Measurements from ENCODE around the gene CD52.
"Not testable (repeated sequence)": the region's sequence is repeated elsewhere in the genome, so short reads cannot be mapped to it uniquely, and the experiment has no call there.

CD52 gene

DNA sequence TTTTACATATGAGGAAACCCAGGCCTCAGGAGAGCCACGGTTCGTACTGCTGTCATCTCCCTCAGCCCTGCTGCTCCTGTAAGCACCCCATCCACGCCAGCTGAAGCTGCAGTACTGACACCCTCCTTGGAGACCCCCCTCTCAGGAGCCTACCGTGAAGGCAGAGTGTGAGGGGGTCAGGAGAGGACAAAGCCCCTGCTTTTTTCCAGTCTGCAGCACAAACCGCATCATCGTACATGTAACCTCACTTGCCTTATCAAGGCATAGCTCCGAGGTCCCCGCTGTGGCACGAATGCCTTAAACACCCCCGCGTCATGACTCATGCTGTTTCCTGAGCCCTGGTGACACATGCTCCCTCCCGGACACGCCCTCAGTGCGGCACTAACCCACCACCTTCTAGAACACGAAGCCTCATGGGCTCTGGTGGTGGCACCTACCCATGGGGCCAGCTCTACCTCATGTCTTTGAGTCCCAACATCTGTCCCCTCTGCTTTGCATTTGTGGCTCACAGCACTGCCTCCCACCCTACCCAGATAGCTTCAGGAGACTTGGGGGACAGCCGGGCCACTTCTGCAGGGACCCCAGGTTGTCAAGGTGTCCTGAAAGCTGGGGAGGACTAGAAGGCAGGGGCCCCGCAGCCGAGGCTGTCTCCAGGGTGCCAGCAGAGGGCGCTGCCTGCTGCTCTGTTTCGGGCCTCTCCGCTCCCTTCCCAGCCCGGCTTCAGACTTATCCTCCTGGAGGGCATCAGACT lies 33.0 kb upstream of the CD52 start:
- peak; percentile 13 for DNase-seq

DNA sequence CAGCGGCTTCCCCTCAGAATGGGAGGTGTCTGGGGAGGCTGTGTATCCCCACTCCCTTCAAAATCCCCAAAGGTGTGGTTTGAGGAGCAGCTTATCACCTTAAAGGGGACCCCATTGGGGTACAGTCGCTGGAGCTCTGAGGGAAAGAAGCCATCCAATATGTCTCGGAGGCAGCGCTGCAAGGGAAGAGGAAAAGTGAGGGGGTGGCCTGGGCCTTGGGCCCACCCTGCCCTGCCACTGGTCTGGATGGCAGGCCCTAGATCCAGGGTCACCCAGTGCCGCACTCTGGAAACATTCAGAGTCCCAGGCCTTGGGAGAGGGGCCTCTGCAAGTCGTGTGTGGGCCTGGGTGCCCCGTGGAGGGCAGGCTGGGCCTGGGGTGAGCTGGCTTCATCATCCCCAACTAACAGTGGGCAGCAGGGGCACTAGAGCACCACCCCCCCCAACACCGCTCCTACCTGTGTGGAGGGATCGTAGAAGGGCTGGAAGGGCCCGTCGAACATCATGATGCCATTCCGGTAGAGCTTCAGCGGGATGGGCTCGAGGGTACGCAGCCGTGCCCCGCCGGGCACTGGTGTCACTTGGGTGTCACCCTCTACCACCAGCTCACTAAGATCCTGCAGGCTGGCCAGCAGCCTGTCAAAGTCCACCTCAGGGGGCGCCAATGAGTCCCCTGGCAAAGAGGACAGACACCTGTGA lies 32.2 kb upstream of the CD52 start:
- no peak for DNase-seq

DNA sequence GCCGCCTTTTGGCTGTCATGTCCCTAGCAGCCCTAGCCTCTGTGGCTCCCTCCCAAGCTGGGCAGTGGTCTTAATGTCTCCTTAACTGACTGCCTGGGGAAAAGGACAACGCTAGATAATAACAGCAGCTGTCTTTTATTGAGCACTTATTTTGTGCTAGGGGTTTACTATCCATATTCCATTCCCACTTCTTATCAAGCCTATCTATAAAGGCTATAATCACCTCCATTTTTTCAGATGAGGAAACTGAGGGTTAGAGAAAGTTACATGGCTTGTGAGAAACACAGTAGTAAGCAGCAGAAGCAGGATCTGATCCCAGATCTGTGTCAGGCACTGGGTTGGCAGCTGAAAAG lies 31.7 kb upstream of the CD52 start:
- no peak for DNase-seq

DNA sequence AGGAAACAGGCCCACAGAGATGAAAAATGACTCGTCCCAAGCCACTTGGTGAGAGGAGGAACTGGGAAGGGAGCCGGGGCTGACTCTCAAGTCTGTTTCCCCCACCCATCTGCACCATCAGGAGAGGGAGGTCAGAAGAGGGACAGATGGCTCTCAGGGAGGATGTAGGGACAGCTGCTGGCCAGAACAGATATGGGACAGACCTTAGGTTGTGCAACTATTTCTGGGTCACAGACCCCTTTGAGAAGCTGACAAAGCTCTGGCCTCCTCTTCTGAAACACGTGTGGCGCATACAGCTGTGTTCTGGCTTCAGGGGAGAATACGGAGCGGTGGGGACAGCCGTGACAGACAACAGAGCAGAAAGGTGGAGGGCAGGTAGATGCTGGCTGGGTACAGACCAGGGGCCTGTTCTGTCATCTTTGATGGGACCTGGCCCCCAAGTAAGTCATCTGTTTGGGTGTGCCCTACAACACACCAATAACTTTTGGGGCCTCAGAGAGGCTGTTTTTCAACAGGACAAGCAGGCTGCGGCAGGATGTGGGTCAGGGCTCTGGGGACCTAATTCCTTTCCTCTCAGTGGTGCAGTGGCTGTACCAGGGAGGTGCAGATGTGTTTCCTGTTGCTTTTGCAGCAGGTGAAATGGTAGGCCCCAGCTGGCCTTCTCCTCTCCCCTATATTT lies 30.6 kb upstream of the CD52 start:
- no peak for DNase-seq

DNA sequence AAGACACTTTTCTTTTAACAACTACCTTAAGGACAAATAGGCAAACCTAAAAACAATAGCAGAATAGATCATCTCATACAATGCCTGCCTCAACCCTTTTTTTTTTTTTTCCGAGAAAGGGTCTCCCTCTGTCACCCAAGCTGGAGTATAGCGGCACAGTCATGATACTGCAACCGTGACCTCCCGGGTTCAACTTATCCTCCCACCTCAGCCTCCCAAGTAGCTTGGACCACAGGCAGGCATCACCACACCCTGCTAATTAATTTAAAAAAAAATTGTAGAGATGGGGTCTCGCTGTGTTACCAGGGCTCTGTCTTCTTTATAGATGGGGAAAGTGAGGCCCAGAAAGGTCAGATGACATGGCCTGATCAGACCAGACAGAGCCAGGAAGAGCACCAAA lies 29.9 kb upstream of the CD52 start:
- no peak for DNase-seq

DNA sequence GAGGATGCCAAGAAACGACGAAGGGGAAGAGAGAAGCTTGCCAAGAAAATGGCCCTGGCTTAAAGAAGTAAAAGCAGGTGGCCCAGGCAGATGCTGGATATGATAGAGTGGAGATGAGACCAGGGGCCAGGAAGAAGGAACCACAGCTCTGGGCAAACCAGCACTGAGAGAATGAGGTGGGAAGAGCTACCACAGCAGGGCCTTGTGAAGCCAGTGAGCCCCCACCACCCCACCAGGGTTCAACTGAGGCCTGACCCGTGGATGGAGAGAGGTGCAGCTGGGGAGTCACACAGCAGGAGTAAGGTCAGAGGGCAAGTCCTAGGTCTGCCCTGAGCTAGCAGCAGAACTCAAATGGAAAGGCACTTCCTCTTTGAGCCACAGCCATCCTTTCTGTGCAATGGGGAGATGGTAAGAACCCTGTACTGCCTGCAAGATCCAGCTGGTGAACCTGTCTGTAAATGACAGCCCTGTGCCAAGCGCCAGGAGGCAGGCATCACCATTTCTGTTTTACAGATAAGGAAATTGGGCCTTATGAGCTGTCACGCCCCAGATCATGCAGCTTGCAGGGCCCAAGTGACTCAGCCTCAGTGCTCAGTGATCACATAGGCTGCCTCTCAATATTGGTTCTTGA lies 29.3 kb upstream of the CD52 start:
- DNase-seq: no peak

DNA sequence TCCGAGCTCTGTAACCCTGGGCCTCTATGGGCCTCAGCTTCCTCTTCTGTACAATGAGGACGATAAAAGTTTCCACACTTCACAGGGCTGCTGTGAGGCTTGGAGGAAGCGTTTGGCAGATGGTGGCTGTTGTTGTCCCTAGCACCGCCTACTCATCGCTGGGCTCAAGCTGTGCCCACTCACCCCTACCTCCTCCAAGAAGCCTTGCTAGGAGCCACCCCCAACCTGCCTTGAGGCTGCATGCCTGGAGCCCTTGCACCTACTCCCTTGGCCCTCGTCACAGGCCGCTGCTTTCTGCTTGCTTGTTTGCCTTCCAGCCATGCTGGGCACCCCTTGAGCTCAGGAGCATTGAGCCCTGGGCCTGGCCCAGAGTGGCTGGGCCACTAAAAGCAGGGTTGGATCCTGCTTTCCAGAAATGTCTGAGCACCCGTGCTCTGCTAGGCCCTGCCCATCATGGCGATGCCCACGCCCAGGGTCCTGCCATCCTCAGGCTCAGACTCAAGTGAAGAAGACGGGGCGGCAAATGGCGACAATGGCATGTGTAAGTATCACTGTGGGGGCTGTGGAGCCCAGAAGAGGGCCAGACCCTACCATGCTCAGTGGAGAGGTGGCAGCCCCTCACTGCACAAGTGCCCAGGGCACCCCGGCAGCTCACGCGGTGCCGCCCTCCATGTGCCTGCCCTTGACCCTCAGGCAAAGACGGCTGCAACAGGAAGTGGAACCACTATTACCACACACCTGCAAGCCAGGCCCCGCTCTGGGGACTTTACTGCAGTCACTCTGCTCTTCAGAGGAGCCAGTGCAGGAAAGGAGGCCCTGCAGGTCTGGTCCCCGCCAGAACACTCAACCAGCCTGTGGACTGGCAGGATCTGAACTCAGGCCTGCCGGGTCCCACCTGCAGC lies 28.3 kb upstream of the CD52 start:
- no peak for DNase-seq

DNA sequence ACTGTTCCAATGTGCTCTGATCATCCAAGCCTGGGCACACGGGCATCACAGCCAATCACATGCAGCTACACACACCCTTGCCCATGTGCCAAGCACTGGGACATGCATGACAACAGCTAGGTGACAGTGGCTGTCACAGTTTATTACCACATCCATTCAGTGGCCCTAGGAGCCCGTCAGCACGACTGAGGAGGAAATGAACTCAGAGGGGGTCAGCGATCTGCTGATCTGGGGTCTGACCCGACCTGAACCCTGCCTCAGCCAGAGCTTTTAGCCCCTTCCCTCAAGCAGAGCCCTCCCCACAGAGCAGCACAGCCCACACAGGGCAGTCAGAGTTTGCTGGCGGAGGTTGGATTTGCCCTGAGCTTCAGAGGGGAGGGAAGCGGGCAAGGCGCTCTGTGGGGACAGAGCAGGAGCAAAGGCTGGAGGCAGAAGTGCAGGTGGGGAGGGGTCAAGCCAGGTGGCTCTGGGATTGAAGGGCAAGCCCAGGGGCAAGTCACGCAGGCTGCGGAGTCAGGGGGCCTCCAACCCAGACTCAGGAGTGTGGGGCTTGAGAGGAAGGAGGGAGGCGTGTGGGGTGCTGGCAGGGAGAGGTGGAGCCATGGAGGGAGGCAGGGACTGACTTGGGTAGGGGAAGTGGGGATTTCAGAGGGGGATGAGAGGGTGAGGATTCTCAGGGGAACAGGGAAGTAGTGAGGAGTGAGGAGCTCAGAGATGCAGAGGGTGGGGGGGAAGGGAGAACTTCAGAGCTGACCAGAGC lies 27.5 kb upstream of the CD52 start:
- DNase-seq: no peak

DNA sequence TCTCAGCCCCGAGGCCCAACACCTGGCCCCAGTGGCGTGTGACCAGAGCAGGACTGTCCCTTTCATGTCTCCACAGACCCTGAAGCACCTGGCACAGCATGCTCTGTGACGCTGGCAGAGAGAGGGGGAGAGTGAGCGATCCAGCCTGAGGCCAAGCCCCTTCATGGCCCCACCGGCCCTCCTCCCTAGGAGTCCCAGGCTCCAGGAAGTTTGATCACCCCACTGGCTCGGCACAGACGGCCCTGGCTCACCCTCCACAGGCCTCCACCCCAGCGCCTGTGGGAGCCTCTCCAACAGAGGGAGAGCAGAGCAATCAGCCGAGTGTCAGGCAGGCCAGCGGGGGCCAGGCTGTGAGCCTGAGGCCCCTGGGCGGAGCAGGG lies 26.9 kb upstream of the CD52 start:
- no peak for DNase-seq

DNA sequence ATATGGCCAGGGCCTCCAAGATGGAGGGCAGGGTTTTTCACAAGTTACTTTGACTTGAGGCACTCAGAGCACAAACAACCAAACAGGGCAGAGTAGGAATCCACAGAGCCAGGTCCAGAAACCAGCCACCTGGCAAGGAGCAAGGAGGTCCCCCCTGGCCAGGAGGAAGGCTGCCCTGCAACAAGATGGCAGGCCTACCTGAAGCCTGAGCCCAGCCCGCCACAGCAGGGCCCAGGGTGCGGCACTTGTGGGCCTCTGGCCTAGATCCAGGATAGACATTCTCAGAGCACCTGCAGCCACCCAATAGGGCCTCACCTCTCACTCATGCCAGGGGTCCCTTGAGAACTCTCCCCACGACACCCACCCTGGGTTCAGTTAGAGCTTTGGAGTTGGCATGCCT lies 26.3 kb upstream of the CD52 start:
- no peak for DNase-seq

DNA sequence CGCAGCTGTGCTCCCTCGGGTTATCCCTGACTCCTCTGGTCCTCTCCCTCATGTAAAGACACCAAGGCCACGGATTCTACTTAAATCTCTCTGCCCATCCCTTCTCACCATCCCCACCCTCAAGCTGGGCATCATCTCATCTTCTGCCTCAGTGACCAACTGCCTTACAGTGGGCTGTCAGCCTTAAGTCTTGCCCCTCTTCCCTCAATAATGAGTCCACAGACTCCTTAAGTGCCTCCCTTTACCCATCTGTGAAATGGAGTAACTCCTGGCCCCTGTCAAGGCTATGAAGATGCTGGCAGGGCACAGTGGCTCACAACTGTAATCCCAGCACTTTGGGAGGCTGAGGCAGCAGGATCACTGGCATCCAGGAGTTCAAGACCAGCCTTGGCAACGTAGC lies 25.8 kb upstream of the CD52 start:
- DNase-seq: no peak

DNA sequence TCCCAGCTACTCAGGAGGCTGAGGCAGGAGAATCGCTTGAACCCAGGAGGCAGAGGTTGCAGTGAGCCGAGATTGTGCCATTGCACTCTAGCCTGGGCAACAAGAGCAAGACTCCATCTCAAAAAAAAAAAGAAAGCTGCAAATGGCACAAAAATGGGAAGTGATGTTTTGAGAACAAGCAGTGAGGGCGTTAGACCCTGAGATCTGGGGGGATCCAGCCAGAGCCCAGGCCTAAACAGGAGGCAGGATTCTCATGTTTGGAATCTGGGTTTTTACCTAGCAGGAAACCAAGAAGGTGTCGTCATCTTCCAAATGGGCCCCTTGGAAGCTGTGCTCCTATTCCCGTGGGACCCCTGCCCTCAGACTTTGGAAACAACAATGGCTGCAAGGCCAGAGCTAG lies 25.0 kb upstream of the CD52 start:
- not testable (repeated sequence) for DNase-seq

DNA sequence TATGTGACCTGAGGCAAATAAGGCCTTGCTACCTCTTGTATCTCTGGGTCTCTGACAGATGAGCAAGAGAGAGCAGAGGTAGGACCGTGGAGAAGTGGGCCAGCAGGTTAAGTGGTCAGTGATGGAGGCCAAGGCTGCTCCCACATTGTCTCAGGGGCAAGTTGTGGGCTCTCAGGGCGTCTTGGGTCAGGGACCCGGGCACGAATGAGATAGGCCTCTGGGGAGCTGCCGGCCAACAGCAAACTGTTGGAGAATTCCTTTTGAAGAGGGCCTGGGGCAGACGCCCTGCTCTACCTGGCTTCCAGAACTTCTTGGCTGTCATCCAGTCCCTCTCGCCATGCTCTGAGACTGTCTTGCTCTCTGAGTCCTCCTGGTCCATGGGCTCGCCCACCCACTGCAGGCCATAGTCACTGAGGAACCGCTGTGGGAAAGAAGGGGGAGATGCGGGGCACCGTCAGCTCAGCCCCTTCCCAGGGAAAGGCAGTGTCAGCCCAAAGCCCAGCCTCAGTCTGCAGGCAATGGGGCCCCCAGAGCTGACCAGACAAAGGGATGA lies 23.8 kb upstream of the CD52 start:
- DNase-seq: no peak

DNA sequence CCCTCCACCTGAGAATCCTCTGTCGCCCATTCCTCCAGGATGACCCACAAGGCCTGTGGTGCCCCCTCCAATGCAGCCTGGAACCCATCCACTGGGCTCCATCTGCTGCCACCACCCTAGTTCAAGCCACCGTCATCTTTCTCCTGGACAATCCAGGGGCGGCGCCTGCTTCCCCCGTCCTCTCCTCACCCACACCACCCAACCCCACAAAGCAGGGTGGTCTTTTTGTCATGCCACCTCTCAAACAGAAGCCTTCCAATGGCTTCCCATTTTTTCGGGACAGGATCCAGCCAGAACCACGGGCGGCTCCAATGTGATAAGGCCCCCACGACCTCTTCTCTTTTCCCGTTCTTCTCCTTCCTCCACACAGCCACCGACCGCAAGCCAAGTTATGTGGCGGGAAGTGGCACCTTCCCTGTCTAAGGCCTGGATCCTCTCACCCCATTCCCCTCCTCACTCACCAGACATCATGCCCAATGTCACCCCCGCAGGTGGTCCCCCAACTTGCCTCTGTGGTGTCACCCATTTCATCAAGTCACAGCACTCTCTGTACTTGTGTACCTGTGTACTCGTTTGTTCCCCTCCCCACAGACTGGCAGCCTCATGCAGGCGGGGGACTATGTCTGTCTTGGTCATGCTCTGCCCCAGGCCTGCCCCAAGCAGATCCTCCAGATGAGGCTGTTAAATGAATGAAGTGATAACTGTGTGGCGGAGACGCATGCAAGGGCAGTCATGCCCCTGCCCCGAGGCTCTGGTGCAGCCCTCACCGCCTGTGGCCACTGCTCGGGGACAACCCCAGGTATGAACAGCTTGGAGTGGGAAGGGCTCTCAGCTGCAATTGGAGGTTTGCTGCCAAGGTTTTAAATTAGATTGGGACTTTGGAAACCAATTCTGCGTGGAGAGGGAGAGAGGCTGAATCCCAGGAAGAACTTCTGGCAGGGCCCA lies 22.3 kb upstream of the CD52 start:
- DNase-seq: no peak

DNA sequence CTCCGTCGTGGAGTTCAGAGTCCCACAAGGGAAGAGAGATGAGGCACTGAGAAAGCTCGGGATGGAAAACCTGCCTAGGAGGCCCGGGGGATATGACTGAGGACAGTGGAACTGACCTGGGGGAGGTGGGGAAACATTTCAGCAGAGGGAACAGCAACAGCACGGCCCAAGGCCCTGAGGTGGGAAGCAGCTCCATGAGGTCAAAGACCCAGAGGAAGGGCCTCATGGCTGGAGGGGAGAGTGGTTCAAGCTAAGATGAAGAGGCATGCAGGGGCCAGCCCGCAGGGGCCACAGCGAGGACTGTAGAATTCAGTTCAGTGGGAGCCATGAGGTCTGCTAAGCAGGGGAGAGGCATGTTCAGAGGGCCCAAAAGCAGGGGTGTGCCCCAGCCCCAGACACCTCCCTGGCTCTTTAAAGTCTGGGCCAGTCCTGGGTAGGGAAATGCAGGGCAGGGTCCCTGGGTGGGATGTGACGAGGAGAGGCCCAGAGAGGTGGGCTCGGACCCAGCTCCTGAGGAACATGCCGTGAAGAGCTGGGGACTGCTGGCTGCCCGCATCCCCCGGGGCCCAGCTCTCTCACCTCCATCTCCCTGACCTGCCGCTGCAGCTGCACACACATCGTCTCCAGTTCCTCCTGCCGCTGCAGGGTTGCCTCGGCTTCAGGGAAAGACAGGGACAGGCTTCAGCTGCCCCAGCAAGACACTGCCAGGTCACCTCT lies 21.3 kb upstream of the CD52 start:
- DNase-seq: no peak

DNA sequence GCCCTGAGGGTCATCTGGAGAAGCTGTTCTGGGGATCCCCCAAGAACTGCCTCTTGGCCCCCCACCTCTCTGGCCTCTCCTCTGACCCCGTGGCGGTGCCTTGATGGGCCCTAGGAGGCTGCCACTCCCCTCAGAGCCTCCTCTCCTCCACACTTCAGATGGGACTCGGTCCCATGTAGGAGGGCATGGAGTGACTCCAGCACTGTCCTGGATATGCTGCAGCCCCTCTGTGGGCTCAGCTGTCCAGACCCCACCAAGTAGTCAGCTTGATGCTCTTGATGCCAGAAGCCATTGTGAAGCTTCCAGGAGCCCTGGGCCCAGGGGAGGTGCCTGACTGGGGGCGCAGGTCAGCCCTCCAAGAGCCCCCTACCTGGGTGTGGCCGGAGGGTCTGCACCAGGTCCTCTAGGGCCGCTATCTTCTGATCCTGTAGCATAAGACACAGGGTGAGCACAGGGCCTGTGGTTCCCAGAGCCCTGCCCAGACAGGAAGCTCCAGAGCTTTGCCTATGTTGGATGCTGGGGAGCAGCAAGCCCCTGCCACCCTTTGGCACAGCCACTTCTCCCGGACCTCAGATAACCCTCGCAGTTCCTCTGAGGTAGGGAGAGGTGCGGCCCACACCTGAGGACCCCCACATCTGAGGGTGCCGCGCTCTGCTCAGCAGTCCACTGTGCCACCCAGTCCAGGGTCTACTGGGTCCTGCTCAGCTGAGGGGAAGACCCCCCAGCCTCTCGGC lies 20.5 kb upstream of the CD52 start:
- no peak for DNase-seq

DNA sequence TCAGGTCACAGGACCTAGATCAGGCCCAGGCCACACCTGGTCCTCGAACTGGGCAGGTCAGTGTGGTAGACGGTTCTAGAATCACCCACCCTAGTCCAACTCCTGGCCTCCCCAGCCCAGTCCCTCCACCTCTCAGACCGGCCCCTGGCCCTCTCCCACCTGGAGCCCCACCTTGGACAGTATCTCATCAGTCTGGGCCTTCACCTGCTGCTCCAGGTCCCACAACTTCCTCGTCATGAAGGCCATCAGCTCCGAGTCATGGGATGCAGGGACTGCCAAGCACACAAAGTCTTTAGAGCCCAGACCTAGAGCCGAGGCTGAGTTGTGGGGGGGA lies 20.0 kb upstream of the CD52 start:
- no peak for DNase-seq

DNA sequence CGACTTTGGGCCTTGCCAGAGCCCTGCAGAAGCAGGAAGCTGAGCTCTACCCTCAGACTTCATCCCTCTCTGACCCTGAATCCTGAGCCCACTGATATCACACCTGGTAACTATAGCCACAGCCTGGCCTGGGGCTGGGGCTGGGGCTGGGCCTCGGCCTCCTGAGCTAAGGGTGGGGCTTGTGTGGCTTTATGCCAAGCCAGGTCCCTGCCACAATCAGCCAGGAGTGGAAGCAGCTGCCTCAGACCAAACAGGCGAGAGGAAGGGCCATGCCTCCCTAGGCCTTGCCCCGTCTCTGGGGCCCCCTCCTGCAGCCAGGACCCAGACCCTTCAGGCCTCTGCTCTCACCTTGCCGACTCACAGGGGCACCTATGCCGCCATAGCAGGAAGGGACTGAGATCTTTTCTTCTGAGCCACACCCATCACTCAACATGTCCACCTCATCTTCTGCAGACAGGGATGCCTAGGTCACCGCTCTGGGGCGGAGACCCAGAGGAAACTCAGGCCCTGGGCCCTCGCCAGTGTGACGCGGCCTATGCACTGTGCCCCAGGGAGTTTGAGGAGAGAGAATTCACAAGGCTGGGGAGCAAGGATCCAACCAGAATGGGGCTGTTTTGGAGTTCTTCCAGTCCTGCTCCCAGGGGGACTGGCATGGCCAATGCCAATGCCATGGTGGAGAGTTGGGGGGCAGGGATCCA lies 17.0 kb upstream of the CD52 start:
- no peak for DNase-seq

Data from NCI-H526 treated with DMSO at 0.1 percent for 48 hours (cell line).